Measurements from ENCODE around the gene CD4.

Gene CD4

DNA sequence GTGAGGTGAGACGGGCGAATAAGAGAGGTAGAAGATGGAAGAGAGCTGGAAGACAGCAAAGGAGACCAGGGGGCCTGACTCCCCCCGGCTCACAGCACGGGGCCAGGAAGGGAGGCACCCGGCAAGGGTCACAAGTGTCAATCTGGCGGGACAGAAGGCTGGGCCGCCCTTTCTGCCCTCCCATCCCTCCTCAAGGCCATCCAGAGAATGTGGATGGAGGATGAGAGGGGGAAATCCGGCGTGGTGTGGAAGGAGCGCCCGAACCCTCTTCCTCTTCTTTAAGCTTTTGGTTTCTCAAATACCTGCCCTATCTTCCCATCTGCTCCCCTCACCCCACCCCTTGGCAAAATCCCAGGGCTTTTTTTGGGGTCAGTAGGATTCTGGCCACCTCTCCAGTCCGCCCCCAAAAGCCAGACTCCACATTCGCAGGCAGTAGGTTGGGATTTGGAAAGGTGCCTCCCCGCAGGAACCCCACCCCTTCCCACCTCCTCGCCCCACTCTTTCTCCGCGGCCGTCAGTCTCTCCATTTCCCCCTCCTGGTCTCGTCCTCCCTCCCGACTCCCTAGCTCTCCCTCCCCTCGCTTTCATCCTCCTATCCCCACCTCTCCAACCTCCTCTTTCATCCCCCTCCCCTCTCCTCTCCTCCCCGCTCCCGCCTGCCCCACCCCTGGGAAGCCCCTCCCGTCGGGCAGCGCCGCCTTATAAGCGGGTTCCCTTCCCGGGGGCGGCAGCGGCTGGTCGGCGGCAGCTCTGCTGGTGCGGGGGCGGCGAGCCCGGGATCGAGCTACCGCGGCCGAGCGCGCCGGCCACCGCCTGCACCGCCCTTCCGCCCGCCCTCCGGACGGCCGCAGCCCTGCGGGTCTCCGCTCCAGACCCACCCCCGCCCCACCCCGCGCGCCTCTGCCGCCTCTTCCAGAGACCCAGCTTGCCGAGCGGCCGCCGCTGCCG lies 23.4 kb upstream of the CD4 start, which contains the start of gene PTMS:
TSS of gene PTMS (plus strand) at position 730 of the 948 bp plus-strand sequence. CDS start 343 bp downstream, outside the sequence.
- DNase-seq = peak; percentile 99

DNA sequence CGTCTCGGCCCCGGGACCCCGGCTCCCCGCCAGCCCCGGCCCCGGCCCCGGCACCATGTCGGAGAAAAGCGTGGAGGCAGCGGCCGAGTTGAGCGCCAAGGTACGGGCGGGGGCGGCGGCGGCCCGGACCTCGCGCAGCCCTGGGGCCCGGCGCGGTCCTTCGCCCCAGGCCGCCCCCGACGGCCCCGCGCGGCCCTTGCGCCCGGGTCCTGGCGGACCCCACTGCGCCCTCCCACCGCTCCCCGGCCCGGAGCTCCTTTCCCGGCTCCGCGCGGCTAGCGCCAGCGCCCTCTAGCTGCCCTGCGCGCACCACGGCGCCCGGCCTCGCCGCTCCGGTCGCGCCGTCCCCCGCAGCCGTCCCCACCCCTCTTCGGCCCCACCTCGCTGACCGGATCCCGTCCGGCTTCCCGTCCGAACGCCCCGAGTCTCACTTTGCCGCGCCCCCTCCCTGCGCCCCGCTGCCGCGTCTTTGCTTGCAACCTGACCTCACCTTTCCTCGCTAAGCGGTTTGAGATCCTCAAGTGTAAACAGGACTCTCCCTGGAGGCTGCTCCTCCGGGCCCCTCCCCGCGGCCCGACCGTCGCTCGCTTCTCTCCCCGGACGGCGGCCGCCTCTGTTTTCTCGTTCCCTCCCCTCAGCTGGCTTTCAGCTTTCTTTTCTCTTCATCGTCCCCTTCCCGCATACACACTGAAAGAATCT lies 22.5 kb upstream of the CD4 start:
- peak; percentile 38 for DNase-seq

DNA sequence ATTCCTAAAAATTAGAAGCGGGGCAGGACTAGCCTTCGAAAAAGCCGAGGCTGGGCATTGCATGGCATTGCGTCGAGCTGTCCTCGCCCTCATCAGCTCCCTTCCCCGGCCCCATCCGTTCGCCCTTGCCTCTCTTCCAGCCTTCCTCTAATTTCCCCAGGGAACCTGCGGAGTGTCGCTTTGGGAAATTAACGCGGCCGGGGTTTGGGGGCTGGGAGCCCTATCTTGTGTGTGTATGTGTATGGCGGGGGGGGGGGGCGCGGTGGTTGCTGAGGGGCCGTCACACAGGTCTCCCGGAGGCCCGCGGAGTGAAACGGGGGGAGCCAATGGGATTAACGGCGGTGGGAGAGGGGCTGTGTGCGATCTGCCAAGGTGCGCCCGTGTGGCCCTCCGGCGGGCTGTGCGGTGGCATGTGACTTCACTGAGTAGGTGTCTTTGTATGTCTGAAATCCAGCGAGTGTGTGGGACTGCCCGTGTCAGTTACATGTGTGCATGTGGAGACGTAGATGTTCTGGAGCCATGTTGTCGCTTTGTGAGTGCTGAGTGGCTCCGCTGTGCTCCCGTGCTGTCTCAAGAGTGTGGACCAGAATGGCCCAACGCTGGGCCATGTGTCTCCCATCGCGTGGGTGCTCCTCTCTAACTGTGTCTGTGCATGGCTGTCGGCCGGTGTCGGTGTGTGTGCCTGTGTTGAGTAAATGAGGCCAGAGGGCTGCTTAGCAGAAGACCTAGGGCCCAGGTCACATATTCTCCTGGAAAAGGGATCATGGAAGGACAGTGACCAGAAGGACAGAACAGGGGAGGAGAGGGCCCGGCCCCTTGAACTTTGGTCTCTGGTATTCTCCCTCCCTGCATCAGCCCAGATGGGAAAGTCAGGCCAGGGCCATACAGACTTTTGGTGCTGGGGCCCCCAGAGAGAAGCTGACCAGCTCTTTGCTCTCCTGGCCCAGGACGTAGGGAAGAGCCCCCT lies 21.7 kb upstream of the CD4 start:
- DNase-seq = peak; percentile 21

DNA sequence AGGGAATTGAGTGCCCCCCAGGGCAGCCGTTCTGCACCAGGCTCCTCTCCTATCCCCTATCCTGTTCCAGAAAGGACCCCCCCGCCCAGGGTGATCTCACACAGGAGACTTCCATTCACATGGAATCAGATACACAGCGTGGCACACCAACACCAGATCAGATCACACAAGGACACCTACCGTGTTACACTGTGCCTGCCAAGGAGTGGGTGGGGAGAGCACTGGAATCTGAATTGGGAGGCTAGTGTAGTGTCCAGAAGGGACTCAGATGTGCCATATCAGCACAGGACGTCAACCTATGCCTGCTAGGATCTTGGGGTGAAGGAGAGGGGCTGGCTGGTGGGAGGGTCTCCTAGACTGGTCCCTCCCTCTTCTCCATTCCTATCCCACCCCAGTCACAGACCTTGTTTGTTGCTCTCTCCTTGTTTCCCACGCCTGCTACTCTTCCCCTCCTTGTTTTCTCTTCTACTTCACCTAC lies 20.9 kb upstream of the CD4 start:
- peak; percentile 62 for DNase-seq

DNA sequence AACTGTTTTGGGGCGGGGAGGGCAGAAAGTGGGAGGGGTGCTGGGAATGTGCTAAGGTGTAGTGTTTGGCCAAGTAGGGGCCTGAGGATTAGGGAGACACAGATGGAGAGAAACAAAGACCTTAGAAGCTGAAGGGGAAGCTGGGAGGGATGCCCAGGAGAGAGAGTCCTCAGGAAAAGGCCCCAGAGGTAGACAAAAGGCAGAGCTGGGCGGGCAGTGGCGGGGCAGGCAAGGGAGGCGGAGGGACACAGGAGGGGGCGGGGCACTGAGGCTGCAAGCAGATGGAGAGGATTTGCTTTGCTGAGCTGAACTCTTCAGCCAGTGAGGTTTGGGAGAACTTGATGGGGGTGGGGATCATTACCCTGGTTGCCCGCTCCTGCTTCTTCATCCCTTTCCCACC lies 20.3 kb upstream of the CD4 start:
- DNase-seq = peak; percentile 76

DNA sequence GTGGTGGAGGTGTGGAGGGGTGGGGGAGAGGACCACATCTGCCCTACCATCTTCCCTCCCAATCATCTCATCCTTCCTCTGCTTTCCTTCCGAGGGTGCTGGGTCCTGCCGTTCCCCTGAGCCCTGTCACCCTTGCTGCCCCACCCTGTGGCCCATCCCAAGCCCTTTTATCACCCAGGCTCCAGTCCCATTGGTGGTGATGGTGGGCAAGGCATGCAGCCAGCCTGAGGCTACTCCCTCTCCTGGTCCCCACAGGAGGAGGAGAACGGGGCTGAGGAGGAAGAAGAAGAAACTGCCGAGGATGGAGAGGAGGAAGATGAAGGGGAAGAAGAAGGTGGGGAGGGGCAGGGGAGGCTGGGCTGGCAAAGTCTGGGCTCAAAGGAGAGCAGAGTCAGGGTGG lies 19.7 kb upstream of the CD4 start:
- no peak for DNase-seq

DNA sequence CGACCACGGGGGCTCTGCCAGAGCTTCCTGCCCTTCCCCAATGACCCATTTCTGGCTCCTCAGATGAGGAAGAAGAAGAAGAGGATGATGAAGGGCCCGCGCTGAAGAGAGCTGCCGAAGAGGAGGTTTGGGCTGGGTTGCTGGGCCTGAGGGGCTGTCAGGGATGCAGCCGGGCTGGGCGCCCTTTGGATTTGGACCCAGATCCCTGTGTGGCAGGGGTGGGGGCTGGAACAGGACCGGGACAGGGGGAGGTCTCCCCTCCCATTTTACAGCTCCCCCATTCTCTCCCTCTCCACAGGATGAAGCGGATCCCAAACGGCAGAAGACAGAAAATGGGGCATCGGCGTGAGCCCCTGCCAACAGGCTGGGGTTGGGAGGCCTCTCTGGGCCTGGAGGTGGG lies 19.2 kb upstream of the CD4 start:
- no peak for DNase-seq

DNA sequence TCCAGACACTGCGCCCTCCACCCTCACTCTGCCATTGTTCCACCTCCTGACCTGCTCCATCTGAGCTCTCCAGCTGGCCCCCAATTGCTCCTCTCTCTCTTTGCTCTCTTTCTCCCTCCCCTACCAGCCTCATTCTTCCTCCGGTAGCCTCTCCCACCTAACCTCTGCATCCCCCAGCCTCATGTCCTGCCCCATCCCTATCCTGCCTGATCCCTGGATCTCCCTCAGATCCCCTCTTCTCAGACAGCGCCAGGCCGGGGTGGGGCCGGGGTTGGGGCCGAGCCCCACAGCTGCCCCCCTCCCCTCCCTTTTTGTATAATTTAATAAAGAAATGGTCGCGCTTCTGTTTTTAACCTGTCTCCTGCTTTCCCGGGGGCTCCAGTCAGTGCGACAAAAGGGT lies 18.7 kb upstream of the CD4 start:
- no peak for DNase-seq

DNA sequence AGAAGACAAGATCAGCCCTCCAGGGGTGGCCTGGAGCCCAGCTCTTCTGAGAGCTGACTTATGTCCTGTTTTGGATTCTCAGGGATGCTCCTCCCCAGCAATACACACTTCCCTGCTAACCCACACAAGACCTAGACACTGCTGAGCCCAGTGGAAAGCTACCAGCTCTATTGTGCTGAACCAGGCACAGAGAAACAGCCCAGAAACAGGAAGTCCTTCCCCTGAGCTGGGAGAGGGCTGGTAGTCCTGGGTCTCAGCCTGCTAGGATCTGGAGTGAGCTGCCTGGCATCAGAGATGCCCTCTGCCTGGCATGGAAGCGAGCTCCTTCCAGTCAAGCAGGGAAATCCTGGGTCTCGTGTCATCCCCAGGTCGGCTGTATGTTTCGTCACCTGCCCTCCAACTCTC lies 18.2 kb upstream of the CD4 start:
- no peak for DNase-seq

DNA sequence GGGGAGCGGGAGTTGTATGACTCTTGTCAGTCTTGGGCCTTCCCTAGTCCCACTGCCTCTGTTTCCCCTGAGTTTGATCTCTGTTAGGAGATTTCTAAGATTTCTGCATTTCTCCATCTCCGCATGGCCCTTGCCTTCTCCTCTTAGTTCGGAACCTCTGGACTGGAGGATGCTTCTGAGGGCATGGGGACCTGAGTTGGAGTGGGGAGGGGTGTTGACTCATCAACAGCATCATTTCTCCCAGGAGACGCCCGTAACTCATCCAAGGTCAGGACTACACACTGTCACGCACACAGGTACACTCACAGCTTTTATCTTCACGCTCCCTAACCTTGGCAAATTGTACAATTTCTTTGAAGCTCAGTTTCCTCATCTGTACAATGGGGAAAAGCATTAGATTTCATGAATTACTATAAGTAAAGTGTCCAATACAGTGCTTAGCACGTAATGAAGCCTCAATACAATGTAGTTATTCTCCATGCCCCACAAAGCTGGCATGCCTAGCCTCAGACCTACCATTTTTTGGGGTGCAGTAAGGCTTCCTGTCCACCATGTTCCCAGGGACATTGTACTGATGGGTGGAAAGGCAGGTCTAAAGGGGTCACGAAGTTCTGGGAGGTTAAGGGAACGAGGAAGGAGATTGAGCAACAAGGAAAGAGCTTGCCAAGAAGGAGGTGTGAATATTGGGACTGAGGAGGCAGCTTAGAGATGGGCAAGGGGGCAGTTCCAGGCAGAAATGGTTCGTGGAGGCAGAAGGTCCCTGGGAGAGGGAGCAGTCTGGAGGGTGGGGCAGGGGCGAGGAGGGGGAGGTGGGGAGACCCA lies 17.6 kb upstream of the CD4 start:
- DNase-seq = no peak

DNA sequence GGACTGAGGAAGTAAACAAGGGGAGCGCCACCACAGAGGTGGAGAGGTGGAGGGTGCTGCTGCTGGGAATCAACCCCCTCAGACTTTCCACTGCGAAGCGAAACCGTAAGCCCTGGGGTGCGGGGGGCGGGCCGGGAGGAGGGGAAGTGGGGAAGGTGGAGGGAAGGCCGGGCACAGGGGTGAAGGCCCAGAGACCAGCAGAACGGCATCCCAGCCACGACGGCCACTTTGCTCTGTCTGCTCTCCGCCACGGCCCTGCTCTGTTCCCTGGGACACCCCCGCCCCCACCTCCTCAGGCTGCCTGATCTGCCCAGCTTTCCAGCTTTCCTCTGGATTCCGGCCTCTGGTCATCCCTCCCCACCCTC lies 17.0 kb upstream of the CD4 start, which contains the start of gene LAG3:
TSS of gene LAG3 (plus strand) at position 190 of the 365 bp plus-strand sequence. CDS start 333 bp downstream, outside the sequence.
- no peak for DNase-seq

DNA sequence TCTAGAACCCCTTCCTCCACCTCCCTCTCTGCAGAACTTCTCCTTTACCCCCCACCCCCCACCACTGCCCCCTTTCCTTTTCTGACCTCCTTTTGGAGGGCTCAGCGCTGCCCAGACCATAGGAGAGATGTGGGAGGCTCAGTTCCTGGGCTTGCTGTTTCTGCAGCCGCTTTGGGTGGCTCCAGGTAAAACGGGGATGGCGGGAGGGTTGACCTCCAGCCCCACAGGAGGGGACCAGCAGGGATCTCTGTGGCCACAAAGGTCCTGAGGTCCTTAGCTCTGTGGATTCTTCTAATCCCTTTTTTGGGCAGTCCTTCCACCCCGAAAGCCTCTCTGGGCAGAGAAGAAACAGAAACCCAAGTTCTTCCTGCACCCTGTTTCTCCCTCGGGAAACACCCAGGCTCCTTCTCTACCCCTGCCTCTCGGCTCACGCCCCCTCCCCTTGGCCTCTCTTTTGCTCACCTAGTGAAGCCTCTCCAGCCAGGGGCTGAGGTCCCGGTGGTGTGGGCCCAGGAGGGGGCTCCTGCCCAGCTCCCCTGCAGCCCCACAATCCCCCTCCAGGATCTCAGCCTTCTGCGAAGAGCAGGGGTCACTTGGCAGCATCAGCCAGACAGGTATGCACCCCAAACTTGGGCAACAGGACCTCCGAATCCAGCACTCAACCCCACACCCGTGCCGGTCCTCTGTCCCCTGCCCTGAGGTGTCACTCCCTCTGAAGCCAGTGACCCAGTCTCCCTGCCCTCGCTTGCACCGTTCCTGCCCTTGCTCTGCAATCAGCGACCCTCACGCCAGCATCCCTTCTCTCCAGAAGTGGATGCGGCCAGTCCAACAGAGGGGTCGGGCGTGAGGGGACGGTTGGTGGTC lies 16.4 kb upstream of the CD4 start:
- no peak for DNase-seq

DNA sequence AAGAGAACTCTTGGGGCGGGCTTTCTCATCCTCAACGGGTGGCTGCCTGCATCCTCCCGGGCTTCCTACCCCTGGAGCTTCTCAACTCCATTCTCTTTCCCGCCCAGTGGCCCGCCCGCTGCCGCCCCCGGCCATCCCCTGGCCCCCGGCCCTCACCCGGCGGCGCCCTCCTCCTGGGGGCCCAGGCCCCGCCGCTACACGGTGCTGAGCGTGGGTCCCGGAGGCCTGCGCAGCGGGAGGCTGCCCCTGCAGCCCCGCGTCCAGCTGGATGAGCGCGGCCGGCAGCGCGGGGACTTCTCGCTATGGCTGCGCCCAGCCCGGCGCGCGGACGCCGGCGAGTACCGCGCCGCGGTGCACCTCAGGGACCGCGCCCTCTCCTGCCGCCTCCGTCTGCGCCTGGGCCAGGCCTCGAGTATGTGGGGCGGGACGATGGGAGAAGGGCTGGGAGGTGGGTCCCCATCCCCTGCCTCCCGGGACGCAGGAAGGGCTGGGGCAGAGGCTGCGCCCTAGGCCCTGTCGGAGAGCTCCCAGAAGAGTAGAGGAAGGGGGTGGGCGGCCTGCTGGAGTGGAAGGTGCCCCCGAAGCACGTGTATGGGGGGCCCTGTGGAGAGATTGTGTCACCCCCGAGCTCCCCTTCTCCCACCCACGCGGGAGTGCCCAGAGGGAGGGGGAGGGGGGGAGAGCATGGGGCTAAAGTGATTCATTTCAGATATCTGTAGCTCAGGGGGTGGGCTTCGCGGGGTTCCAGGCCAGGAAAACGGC lies 15.6 kb upstream of the CD4 start:
- no peak for DNase-seq

DNA sequence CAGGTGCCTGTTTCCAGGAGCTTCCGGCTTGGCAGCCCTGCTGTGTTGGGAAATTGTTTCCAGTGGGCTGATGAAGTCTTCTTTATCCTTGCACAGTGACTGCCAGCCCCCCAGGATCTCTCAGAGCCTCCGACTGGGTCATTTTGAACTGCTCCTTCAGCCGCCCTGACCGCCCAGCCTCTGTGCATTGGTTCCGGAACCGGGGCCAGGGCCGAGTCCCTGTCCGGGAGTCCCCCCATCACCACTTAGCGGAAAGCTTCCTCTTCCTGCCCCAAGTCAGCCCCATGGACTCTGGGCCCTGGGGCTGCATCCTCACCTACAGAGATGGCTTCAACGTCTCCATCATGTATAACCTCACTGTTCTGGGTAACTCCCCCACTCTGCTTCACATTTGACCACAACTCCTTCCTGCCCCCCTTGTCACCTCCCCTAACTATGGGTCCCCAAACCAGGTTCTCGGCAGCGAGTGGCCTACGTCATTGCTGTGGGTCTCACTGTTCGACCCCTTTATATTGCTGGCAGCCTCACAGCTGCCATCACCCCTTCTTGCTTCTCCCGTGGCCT lies 14.7 kb upstream of the CD4 start:
- no peak for DNase-seq

DNA sequence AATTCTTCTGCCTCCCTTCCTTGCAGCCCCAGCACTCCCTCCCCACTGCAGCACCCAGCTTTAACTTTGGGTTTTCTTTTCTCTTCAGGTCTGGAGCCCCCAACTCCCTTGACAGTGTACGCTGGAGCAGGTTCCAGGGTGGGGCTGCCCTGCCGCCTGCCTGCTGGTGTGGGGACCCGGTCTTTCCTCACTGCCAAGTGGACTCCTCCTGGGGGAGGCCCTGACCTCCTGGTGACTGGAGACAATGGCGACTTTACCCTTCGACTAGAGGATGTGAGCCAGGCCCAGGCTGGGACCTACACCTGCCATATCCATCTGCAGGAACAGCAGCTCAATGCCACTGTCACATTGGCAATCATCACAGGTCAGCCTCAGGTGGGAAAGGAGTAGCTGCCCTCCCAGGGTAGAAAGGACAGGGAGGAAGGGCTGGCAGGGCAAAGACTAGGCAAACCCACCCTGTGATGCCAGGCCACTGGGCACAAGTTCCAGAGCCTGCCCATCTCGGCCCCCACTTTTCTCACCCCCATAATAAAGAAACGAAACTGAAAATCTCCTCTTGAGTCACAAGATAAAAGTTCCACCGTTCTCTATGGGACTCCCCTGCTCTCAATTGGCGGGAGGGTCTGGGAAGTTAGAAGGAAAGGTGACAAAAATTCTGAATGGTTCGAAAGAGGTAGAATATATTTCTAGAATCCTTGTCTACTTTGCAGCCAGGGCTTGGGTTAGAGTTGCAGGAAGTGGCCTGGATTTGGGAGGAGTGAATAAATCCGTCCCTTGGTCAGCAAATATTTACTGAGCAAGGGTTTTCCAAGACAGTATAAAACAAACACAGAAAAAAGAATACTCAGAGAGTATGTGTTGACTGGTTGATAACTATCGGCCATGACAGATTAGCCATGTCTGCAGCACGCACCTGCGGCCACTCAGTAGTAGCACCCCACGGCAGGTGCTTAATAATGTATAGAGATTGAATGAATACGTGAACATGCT lies 13.8 kb upstream of the CD4 start:
- no peak for DNase-seq

DNA sequence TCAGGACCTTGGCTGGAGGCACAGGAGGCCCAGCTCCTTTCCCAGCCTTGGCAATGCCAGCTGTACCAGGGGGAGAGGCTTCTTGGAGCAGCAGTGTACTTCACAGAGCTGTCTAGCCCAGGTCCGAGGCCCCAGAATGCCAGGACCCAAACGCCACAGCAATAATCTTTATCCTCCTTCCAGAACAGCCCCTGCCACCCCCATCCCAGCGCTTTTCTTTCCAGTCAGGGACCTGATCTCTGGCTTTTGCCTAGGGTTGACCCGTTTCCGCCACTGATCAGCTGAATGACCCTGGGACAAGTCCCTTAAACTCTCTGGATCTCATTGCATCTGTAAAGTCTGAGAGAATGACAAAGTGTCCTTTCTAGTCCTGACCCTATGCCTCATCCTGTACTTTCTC lies 11.9 kb upstream of the CD4 start:
- DNase-seq = no peak

DNA sequence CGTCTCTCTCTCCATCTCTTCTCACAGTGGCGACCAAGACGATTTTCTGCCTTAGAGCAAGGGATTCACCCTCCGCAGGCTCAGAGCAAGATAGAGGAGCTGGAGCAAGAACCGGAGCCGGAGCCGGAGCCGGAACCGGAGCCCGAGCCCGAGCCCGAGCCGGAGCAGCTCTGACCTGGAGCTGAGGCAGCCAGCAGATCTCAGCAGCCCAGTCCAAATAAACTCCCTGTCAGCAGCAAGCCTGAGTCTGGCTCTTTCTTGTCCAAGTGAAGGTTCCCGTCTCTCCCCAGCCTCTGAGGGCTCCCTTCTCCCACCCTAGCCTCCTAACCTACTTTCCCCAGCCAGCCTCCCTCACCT lies 11.1 kb upstream of the CD4 start:
- DNase-seq = no peak

All from NCI-H1694 (cell line).